Keratinocyte (primary cell): ENCODE results near the gene NKX3-2. TPM values are rescaled to one million over a fixed set of nuclear protein-coding genes. Genes with fewer than 3 reads are reported as not detected.

Experiments used
- DNase-seq: peaks from one replicate; pipeline ENCODE4 v3.0.0-alpha.2; 2011; ENCODE audit warnings: low read depth, missing footprints, low spot score
- FAIRE-seq: peaks from 2 replicates; lab custom pipeline; 2011; peaks lifted over from hg19 to GRCh38; lab: Jason Lieb, UNC
- H2AFZ ChIP-seq: 2 replicates; pipeline ENCODE4 v1.6.0; 2012; ENCODE audit warnings: low read length, control low read depth, inconsistent platforms; ENCODE audit not compliant: control insufficient read depth
- H3K27ac ChIP-seq: 2 replicates; pipeline ENCODE4 v1.5.1; 2011; ENCODE audit warnings: low read length; ENCODE audit not compliant: control insufficient read depth, insufficient read depth
- H3K27me3 ChIP-seq: 3 replicates; pipeline ENCODE4 v1.6.0; 2011; ENCODE audit warnings: low read length; ENCODE audit not compliant: control insufficient read depth, insufficient read depth; ENCODE audit errors: extremely low read depth
- H3K36me3 ChIP-seq, 2 experiments: 2 replicates in 1 of 2; 3 replicates in 1 of 2; pipeline ENCODE4 v1.5.1; 2011; ENCODE audit warnings: low read length in 2 of 2, mild to moderate bottlenecking in 1 of 2; ENCODE audit not compliant: control insufficient read depth in 2 of 2, insufficient read depth in 2 of 2; ENCODE audit errors: extremely low read depth in 1 of 2
- H3K4me1 ChIP-seq: 3 replicates; pipeline ENCODE4 v1.5.1; 2011; ENCODE audit warnings: low read length; ENCODE audit not compliant: control insufficient read depth, insufficient read depth; ENCODE audit errors: extremely low read depth
- H3K4me2 ChIP-seq: 3 replicates; pipeline ENCODE4 v1.6.0; 2011; ENCODE audit warnings: low read depth, low read length; ENCODE audit not compliant: control insufficient read depth, insufficient read depth; ENCODE audit errors: extremely low read depth
- H3K4me3 ChIP-seq, 3 experiments: fragments of 200-600 bp in 1 of 3; sonication (generic) in 1 of 3; 2 replicates in 2 of 3; 3 replicates in 1 of 3; pipeline ENCODE4 v1.5.1; 2011 to 2016; ENCODE audit warnings: low read length in 3 of 3, mild to moderate bottlenecking in 3 of 3, control low read depth in 2 of 3, inconsistent platforms in 1 of 3, low read depth in 1 of 3, mixed read lengths in 1 of 3, mixed run types in 1 of 3, moderate library complexity in 1 of 3; ENCODE audit not compliant: control insufficient read depth in 2 of 3, insufficient read depth in 2 of 3; ENCODE audit errors: extremely low read depth in 1 of 3
- H3K79me2 ChIP-seq: 2 replicates; pipeline ENCODE4 v1.6.0; 2012; ENCODE audit warnings: low read length; ENCODE audit not compliant: control insufficient read depth, insufficient read depth
- H3K9ac ChIP-seq: 3 replicates; pipeline ENCODE4 v1.6.0; 2011; ENCODE audit warnings: low read length; ENCODE audit not compliant: control insufficient read depth, insufficient read depth; ENCODE audit errors: extremely low read depth
- H3K9me1 ChIP-seq: 3 replicates; pipeline ENCODE4 v1.6.0; 2011; ENCODE audit warnings: low read length; ENCODE audit not compliant: control insufficient read depth, insufficient read depth; ENCODE audit errors: extremely low read depth
- H3K9me3 ChIP-seq: 2 replicates; pipeline ENCODE4 v1.5.1; 2012; ENCODE audit warnings: low read depth, low read length; ENCODE audit not compliant: control insufficient read depth
- H4K20me1 ChIP-seq: 3 replicates; pipeline ENCODE4 v1.6.0; 2011; ENCODE audit warnings: low read length; ENCODE audit not compliant: control insufficient read depth, insufficient read depth; ENCODE audit errors: extremely low read depth
- EZH2 ChIP-seq: IDR thresholded peaks from one replicate; pipeline ENCODE4 v1.6.1; 2012; ENCODE audit warnings: inconsistent platforms, mild to moderate bottlenecking, low read length, moderate library complexity
- dilution Hi-C: fragments of 300-500 bp; cut with MboI; formaldehyde crosslinking; loops from one replicate; pipeline ENCODE4 v1.7.0; 2020; ENCODE audit warnings: low sequenced_read_pairs; ENCODE audit not compliant: extremely low pct_ligation_motif_present
- polyA plus RNA-seq, 5 experiments: library from polyadenylated mRNA; depleted of rRNA in 3 of 5; stranded (reverse) in 3 of 5; stranded (forward) in 1 of 5; unstranded in 1 of 5; fragments of >200 nt; gene quantifications; 1 replicate in 1 of 5; 2 replicates in 3 of 5; 3 replicates in 1 of 5; pipeline versions ENCODE4 v1.2.1 to v1.2.3, GENCODE V29; 2011 to 2012; ENCODE audit warnings: missing spikeins in 2 of 5, low read depth in 1 of 5, low replicate concordance in 1 of 5
- TF ChIP-seq, protein P1 (sequence below), 3 experiments: IDR thresholded peaks in 1 of 3; conservative IDR thresholded peaks in 1 of 3; optimal IDR thresholded peaks in 1 of 3; 2 replicates in 2 of 3; 3 replicates in 1 of 3; pipeline versions ENCODE3 to v1.5.1; 2011; ENCODE audit warnings: low read length in 3 of 3, mild to moderate bottlenecking in 3 of 3, moderate library complexity in 2 of 3, control low read depth in 1 of 3, inconsistent platforms in 1 of 3; ENCODE audit not compliant: insufficient read depth in 2 of 3; ENCODE audit errors: extremely low read depth in 1 of 3

NKX3-2 gene
- polyA plus RNA-seq, 1 donor (not counting 4 experiments of a cell fraction or from before 2014, with no cell fraction given): 0.04 TPM

DNA sequence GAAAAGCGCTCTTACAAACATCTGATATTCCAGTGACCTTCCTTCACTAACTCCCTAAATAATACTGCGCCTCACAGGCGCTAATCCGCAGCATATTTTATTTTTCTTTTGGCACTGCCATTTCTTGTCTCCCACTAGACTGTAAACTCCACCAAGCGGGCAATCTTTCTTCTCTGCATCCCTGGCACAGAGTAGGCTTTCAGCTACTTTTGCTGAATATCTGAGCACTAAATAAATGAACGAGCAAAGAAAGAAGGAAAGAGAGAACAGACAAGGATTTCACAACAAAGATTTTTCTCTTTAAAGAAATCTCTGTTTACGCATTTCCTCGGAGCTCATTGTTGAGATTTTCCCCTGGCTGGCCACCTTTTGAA lies 12.7 kb downstream of the NKX3-2 start:
- no peak overlapping the region for H3K9ac ChIP-seq
- H3K79me2 ChIP-seq: no peaks in the 10 kb centered on the region
- peaks cover 3% of the 10 kb centered on the region for H3K4me1 ChIP-seq
- H3K27me3 ChIP-seq: peaks cover 99% of the 10 kb centered on the region
- no peak for FAIRE-seq
- H3K27ac ChIP-seq: no peak overlapping the region
- no peaks in the 10 kb centered on the region for H3K36me3 ChIP-seq
- H3K9me3 ChIP-seq: no peaks in the 10 kb centered on the region
- no peak overlapping the region for H3K4me3 ChIP-seq
- dilution Hi-C loops: no loop called here
- no peak overlapping the region for H3K4me2 ChIP-seq
- TF ChIP-seq, protein P1, sequence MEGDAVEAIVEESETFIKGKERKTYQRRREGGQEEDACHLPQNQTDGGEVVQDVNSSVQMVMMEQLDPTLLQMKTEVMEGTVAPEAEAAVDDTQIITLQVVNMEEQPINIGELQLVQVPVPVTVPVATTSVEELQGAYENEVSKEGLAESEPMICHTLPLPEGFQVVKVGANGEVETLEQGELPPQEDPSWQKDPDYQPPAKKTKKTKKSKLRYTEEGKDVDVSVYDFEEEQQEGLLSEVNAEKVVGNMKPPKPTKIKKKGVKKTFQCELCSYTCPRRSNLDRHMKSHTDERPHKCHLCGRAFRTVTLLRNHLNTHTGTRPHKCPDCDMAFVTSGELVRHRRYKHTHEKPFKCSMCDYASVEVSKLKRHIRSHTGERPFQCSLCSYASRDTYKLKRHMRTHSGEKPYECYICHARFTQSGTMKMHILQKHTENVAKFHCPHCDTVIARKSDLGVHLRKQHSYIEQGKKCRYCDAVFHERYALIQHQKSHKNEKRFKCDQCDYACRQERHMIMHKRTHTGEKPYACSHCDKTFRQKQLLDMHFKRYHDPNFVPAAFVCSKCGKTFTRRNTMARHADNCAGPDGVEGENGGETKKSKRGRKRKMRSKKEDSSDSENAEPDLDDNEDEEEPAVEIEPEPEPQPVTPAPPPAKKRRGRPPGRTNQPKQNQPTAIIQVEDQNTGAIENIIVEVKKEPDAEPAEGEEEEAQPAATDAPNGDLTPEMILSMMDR (optimal IDR thresholded peaks at IDR 0.05 in 1 of 3, IDR thresholded peaks at IDR 0.05 in 1 of 3, conservative IDR thresholded peaks at IDR 0.05 in 1 of 3; ENCODE audit: extremely low read depth in 1 of 3, insufficient read depth in 2 of 3, low read length in 3 of 3): no peak
- no peak for TF ChIP-seq EZH2
- no peak overlapping the region for H2AFZ ChIP-seq
- H4K20me1 ChIP-seq: peaks cover 6% of the 10 kb centered on the region
- no peak for DNase-seq
- no peaks in the 10 kb centered on the region for H3K9me1 ChIP-seq

DNA sequence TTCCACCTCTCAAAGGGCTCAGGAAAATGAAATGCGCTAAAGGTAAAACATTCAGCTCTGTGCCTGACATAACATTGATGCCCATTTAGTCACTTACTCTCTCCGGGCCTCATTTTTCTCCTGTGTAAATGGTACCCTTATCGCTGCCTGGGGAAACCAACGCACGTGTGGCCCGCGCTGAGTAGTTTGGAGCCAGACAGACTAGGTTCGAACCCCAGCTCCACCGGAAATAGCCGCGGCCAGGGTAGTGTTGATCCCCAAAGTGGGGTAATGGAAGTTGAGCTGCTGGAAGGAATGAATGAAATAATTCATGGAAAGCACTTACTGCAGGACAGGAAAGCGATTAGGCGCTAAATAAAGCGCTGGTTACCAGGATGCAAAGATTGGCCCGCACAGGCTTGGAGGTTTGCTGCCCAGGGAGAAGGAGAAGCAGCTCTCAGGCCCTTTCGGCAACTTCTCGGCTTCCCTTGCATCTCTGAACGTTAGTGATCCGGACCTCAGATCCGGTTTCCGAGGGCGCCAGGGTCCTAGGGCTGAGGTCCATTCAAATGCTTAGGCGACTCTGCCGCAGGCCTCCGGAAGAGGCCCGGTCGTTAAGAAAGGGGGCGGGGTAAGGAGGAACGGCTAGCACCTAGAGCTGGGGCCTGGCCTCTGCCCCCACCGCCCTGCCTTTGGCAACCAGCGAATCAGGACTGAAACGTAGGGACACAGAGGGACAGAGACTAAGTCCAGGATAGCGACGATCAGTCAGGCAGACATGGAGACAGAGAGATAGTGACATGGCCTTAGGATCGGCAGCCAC lies 13.3 kb downstream of the NKX3-2 start:
- no peaks in the 10 kb centered on the region for H3K36me3 ChIP-seq
- H3K9ac ChIP-seq: no peak overlapping the region
- H3K79me2 ChIP-seq: no peaks in the 10 kb centered on the region
- peak; percentile 66 for TF ChIP-seq EZH2
- TF ChIP-seq, protein P1 (optimal IDR thresholded peaks at IDR 0.05 in 1 of 3, IDR thresholded peaks at IDR 0.05 in 1 of 3, conservative IDR thresholded peaks at IDR 0.05 in 1 of 3; ENCODE audit: extremely low read depth in 1 of 3, insufficient read depth in 2 of 3, low read length in 3 of 3): no peak
- dilution Hi-C loops: no loop called here
- H3K4me2 ChIP-seq: no peak overlapping the region
- peaks cover 99% of the 10 kb centered on the region for H3K27me3 ChIP-seq
- peaks cover 6% of the 10 kb centered on the region for H4K20me1 ChIP-seq
- no peak overlapping the region for H2AFZ ChIP-seq
- DNase-seq: no peak
- H3K9me1 ChIP-seq: no peaks in the 10 kb centered on the region
- no peaks in the 10 kb centered on the region for H3K9me3 ChIP-seq
- no peak overlapping the region for H3K27ac ChIP-seq
- H3K4me3 ChIP-seq: no peak overlapping the region
- FAIRE-seq: no peak
- H3K4me1 ChIP-seq: peaks cover 3% of the 10 kb centered on the region
